Immature natural killer cell (primary cell): ENCODE data around the gene ERMP1. TPM values are rescaled to one million over a fixed set of nuclear protein-coding genes. Genes with fewer than 3 reads are reported as not detected.
"Not testable (repeated sequence)": the region's sequence is repeated elsewhere in the genome, so short reads cannot be mapped to it uniquely, and the experiment has no call there.

ENCODE experiments used
- DNase-seq, 3 donors: peaks; one replicate each; pipeline ENCODE4 v3.0.0; 2022; ENCODE audit warnings: mixed read lengths in 1 of 3
- H3K27ac Mint-ChIP-seq, 6 donors: one replicate each; pipeline ENCODE4 v1.8.0; 2020; ENCODE audit warnings: mixed read lengths in 6 of 6, mild to moderate bottlenecking in 5 of 6, inconsistent platforms in 4 of 6, moderate library complexity in 3 of 6
- H3K27me3 Mint-ChIP-seq, 3 donors: one replicate each; pipeline ENCODE4 v1.8.0; 2020 to 2021; ENCODE audit warnings: low read depth in 3 of 3, mild to moderate bottlenecking in 3 of 3, mixed read lengths in 3 of 3, moderate library complexity in 3 of 3, inconsistent platforms in 1 of 3
- H3K36me3 Mint-ChIP-seq, 3 donors: one replicate each; pipeline ENCODE4 v1.8.0; 2020; ENCODE audit warnings: mixed read lengths in 3 of 3, inconsistent platforms in 2 of 3, mild to moderate bottlenecking in 2 of 3
- H3K4me1 Mint-ChIP-seq, 2 donors: one replicate each; pipeline ENCODE4 v1.8.0; 2020; ENCODE audit warnings: inconsistent platforms in 2 of 2, mild to moderate bottlenecking in 2 of 2, mixed read lengths in 2 of 2, moderate library complexity in 1 of 2
- H3K4me3 Mint-ChIP-seq, 5 donors: one replicate each; pipeline ENCODE4 v1.8.0; 2020; ENCODE audit warnings: mild to moderate bottlenecking in 5 of 5, mixed read lengths in 5 of 5, inconsistent platforms in 3 of 5, moderate library complexity in 3 of 5
- H3K9me3 Mint-ChIP-seq, 6 donors: one replicate each; pipeline ENCODE4 v1.8.0; 2020; ENCODE audit warnings: mild to moderate bottlenecking in 6 of 6, mixed read lengths in 6 of 6, inconsistent platforms in 4 of 6, moderate library complexity in 3 of 6
- polyA plus RNA-seq, 3 donors: library from polyadenylated mRNA; unstranded; fragments of 300-500 nt; fragmentation: Illumina TruSeq; gene quantifications; one replicate each; pipeline ENCODE4 v1.2.3, GENCODE V29; 2021

ERMP1 gene
- polyA plus RNA-seq, 3 donors from 2014 or later: 19.6 to 54.2 (median 31.0) TPM

- Mint-ChIP-seq H3K4me1 (peaks cover 6 to 51% of the 10 kb centered on the region in 2 donors), H3K27ac (peak overlapping the region in 2 of 6 donors; percentile 12 to 32), H3K36me3 (peaks cover 8 to 42% (median 13%) of the 10 kb centered on the region in 3 donors)
- H3K4me3 Mint-ChIP-seq, H3K27me3 Mint-ChIP-seq, H3K9me3 Mint-ChIP-seq, DNase-seq: not testable (repeated sequence)
Observed at GRCh38 chr9:5800378-5800777, 32.5 kb downstream of the ERMP1 start.

DNA sequence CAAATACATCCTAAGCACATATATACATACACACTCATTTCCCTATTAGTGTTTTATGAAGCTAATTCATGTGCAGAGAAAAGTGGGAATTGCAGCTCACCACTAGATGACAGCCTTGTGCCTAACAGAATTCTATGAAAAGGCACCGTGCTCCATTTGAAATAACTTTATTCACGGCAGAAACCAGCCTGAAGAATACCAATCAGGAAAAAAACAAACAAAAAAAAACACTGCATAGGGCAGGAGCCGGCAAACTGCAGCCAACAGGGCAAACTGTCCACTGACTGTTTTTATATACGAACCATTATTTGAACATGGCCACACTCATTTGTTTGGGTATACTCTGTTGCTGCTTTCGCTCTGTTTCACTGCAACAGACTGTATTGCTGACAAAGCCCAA lies 33.6 kb downstream of the ERMP1 start:
- Mint-ChIP-seq H3K9me3 (no peaks in the 10 kb centered on the region), H3K27me3 (peaks cover 0 to 2% (median 0%) of the 10 kb centered on the region in 3 donors), H3K4me3 (no peak overlapping the region), H3K36me3 (peaks cover 8 to 38% (median 16%) of the 10 kb centered on the region in 3 donors), H3K27ac (peak overlapping the region in 1 of 6 donors; percentile 17), H3K4me1 (peaks cover 12 to 52% of the 10 kb centered on the region in 2 donors)
- DNase-seq: peak in 2 of 3 donors; percentile 8 to 10

DNA sequence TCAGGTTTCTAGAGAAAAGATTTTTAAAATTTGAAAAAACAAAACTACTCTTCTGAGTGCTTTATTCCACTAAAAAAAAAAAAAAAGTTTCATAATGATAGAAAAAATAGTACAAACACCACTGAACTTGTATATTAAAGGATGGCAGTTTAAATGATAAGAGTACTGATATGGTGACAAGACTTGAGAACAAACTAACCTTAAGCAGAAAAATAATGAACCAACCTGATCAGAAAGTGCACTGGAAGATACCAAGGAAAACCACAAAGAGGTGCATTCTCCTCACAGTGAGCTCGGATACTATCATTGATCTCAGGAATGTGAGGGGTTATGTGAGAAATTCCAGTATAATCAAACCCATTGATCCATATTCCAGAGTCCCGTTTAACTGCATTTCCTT lies 34.3 kb downstream of the ERMP1 start:
- Mint-ChIP-seq H3K27me3 (peaks cover 0 to 2% (median 0%) of the 10 kb centered on the region in 3 donors), H3K4me1 (peaks cover 19 to 58% of the 10 kb centered on the region in 2 donors), H3K9me3 (no peaks in the 10 kb centered on the region), H3K27ac (no peak overlapping the region), H3K36me3 (peaks cover 8 to 37% (median 16%) of the 10 kb centered on the region in 3 donors), H3K4me3 (no peak overlapping the region)
- no peak for DNase-seq

GRCh38 chr9:5796298-5796697 lies 36.6 kb downstream of the ERMP1 start:
- DNase-seq: no peak
- Mint-ChIP-seq H3K36me3 (peaks cover 13 to 50% (median 22%) of the 10 kb centered on the region in 3 donors), H3K9me3 (no peaks in the 10 kb centered on the region), H3K4me3 (no peak overlapping the region), H3K27ac (peak overlapping the region in 2 of 6 donors; percentile 33 to 47), H3K4me1 (peaks cover 33 to 77% of the 10 kb centered on the region in 2 donors), H3K27me3 (peaks cover 0 to 2% (median 0%) of the 10 kb centered on the region in 3 donors)

DNA sequence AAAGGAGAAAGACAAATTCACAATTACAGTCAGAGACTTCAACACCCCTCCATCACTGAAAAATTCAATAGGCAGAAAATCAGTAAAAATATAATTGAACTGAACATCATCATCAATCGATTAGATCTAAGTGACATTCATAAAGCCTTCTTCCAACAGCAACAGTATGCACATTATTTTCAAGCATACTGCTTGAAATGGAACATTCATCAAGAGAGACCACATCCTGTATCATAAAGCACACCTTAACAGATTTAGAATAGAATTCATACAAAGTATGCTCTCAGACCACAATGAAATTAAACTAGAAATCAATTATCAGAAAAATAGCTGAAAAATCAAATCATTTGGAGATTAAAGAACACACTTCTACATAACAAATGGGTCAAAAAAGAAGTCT lies 39.1 kb downstream of the ERMP1 start:
- H3K9me3 Mint-ChIP-seq: no peaks in the 10 kb centered on the region
- H3K36me3 Mint-ChIP-seq: peaks cover 23 to 60% (median 32%) of the 10 kb centered on the region in 3 donors
- H3K27ac Mint-ChIP-seq: peak overlapping the region in 3 of 6 donors; percentile 5 to 67 (median 9)
- peak overlapping the region in 3 of 5 donors; percentile 25 to 46 (median 30) for H3K4me3 Mint-ChIP-seq
- DNase-seq: no peak
- H3K4me1 Mint-ChIP-seq: peaks cover 38 to 78% of the 10 kb centered on the region in 2 donors
- peaks cover 0 to 2% (median 0%) of the 10 kb centered on the region in 3 donors for H3K27me3 Mint-ChIP-seq

- H3K4me1 Mint-ChIP-seq: peaks cover 44 to 87% of the 10 kb centered on the region in 2 donors
Observed at GRCh38 chr9:5791870-5792269, 41.0 kb downstream of the ERMP1 start.

GRCh38 chr9:5790923-5791322 lies 42.0 kb downstream of the ERMP1 start:
- H3K4me1 Mint-ChIP-seq: peaks cover 44 to 79% of the 10 kb centered on the region in 2 donors
- H3K9me3 Mint-ChIP-seq: no peaks in the 10 kb centered on the region
- H3K4me3 Mint-ChIP-seq: no peak overlapping the region
- no peak for DNase-seq
- H3K36me3 Mint-ChIP-seq: peaks cover 23 to 51% (median 23%) of the 10 kb centered on the region in 3 donors
- H3K27ac Mint-ChIP-seq: peak overlapping the region in 2 of 6 donors; percentile 26 to 46
- H3K27me3 Mint-ChIP-seq: no peaks in the 10 kb centered on the region

More at GRCh38 chr9:5791870-5792269, 41.0 kb downstream of the ERMP1 start:
- Mint-ChIP-seq H3K9me3 (no peaks in the 10 kb centered on the region), H3K27me3 (no peaks in the 10 kb centered on the region), H3K36me3 (peaks cover 25 to 56% (median 30%) of the 10 kb centered on the region in 3 donors), H3K27ac (peak overlapping the region in 2 of 6 donors; percentile 3 to 21), H3K4me3 (no peak overlapping the region)
- no peak for DNase-seq

DNA sequence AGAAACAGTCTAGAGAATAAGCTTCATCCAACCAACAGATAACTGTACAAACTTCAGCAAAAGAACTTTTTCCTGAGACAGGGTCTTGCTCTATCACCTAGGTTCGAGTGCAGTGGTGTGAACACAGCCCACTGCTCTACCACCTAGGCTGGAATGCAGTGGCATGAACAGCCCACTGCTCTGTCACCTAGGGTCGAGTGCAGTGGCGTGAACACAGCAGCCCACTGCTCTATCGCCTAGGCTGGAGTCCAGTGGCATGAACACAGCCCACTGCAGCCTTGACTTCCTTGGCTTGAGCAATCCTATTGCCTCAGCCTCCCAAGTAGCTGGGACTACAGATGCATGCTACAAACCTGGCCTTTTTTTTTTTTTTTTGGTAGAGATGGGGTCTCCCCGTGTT lies 43.4 kb downstream of the ERMP1 start:
- Mint-ChIP-seq H3K27me3 (no peaks in the 10 kb centered on the region), H3K36me3 (peaks cover 20 to 59% (median 23%) of the 10 kb centered on the region in 3 donors), H3K27ac (peak overlapping the region in 1 of 6 donors; percentile 25), H3K9me3 (no peaks in the 10 kb centered on the region), H3K4me1 (peaks cover 41 to 81% of the 10 kb centered on the region in 2 donors), H3K4me3 (no peak overlapping the region)
- DNase-seq: no peak

GRCh38 chr9:5787759-5788302 lies 45.1 kb downstream of the ERMP1 start:
- Mint-ChIP-seq H3K4me1 (peaks cover 29 to 76% of the 10 kb centered on the region in 2 donors), H3K9me3 (peaks cover 0 to 5% (median 2%) of the 10 kb centered on the region in 6 donors), H3K4me3 (no peak overlapping the region), H3K27ac (peak overlapping the region in 2 of 6 donors; percentile 25 to 77), H3K36me3 (peaks cover 31 to 67% (median 38%) of the 10 kb centered on the region in 3 donors), H3K27me3 (no peaks in the 10 kb centered on the region)
- DNase-seq: no peak

- Mint-ChIP-seq H3K36me3 (peaks cover 37 to 71% (median 44%) of the 10 kb centered on the region in 3 donors), H3K4me1 (peaks cover 30 to 76% of the 10 kb centered on the region in 2 donors), H3K9me3 (peaks cover 0 to 10% (median 3%) of the 10 kb centered on the region in 6 donors), H3K27ac (peak overlapping the region in 1 of 6 donors; percentile 56), H3K27me3 (no peaks in the 10 kb centered on the region), H3K4me3 (no peak overlapping the region)
- no peak for DNase-seq
Observed at GRCh38 chr9:5787220-5787619, 45.7 kb downstream of the ERMP1 start.

DNA sequence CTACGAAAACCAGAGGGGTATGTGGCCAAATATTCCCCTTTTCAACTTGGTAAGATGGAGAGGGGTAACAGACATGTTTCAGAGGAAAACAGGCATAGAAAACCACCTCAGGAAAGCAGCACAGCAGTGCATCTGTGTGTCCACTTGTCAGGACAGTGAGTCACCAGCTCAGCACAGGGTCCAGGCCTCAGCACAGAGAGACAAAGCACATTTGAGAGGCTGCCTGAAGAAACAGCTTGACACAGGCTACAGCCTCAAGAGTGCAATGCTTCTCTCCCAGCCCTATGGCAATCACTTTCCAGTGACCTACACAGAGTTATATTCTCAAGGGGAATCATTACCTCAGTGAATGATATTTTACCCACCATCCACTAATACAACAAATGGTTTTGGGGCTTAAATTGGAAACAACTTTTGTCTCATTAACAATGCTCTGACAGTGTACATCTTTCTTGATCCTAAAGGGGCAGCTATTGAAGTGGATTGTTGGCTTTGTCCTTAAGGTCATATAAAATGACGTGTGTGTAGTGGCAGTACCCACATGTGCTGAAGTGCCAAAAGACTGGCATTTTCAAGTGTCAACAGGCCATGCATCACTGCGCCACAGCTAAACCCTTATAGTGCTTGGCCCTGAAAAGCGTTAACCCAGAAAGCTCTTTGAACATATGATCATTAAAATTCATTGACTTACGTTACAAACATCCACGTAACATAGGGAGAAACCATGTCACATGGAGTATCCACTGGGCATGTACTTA lies 46.4 kb downstream of the ERMP1 start:
- Mint-ChIP-seq H3K36me3 (peaks cover 39 to 71% (median 48%) of the 10 kb centered on the region in 3 donors), H3K4me1 (peaks cover 30 to 76% of the 10 kb centered on the region in 2 donors), H3K27me3 (no peaks in the 10 kb centered on the region), H3K9me3 (peaks cover 0 to 13% (median 4%) of the 10 kb centered on the region in 6 donors), H3K27ac (peak overlapping the region in 3 of 6 donors; percentile 27 to 56 (median 44)), H3K4me3 (no peak overlapping the region)
- DNase-seq: no peak

DNA sequence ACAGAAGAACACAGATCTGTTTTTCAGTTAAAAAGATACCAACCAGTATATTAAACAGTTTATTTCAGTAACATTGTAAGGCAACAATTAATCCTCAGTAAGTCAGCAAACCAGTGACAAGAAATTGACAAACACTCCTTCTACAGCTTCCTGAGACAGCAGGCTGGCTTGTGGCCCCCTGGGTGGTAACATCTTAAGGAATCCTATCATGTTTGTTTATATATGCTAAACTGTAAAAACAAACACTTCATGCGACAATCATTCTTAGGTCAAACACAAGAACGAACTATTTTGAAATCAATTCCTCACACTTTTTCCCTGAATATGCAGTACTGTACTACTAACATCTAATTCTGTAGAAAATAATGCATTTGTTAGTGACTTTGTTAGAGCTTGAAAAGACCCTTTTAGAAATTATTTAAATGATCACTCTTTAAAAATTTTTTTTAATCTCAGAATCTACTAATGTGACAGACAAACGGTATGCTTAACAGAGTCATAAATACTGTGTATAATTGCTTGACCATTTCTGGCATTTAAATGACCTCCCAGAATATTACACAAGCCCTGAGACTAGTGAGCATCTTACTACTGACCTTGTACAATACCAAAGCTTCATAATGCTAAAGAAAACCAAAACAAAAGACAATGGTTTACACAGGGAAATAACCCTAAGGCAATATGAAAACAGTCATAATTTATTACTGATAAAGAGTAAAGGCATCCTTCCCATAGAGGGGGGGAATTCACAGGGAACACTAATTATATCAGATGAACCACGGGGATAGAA lies 48.2 kb downstream of the ERMP1 start:
- peaks cover 27 to 74% of the 10 kb centered on the region in 2 donors for H3K4me1 Mint-ChIP-seq
- peaks cover 0 to 3% (median 0%) of the 10 kb centered on the region in 3 donors for H3K27me3 Mint-ChIP-seq
- peak overlapping the region in 4 of 6 donors; percentile 13 to 72 (median 34) for H3K27ac Mint-ChIP-seq
- no peak for DNase-seq
- peaks cover 0 to 13% (median 4%) of the 10 kb centered on the region in 6 donors for H3K9me3 Mint-ChIP-seq
- no peak overlapping the region for H3K4me3 Mint-ChIP-seq
- H3K36me3 Mint-ChIP-seq: peaks cover 40 to 72% (median 51%) of the 10 kb centered on the region in 3 donors

DNA sequence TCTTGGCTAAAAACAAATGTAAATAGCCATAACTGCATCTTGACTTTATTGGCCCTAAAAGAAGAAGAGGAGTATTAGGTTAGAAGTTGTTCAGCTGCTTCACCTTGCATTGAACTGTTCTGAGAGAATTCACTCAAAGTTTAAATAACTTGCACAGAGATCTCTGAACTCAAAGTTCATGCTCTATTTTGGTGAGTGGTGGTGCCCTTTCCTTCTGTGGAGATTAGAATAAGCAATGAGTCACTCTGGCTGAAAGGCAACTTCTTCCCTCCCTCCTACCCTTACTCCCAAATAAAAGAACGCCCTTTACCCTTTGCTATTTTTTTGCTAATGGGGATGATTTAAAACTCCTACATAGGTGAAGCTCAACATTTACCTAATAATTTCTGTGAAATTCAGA lies 48.9 kb downstream of the ERMP1 start:
- Mint-ChIP-seq H3K27me3 (peaks cover 0 to 3% (median 0%) of the 10 kb centered on the region in 3 donors), H3K27ac (peak overlapping the region in 3 of 6 donors; percentile 6 to 83 (median 25)), H3K9me3 (peaks cover 0 to 14% (median 4%) of the 10 kb centered on the region in 6 donors), H3K4me1 (peaks cover 27 to 68% of the 10 kb centered on the region in 2 donors), H3K36me3 (peaks cover 44 to 75% (median 54%) of the 10 kb centered on the region in 3 donors), H3K4me3 (no peak overlapping the region)
- DNase-seq: no peak
